Measurements from ENCODE around the gene NADSYN1. TPM values are rescaled to one million over a fixed set of nuclear protein-coding genes. Genes with fewer than 3 reads are reported as not detected.
A peak's percentile ranks its signal among the peaks of the same experiment; 100 is the strongest.

Gene NADSYN1
- polyA plus RNA-seq, 2 donors, result 67.9 to 98.4 TPM

- Histone ChIP-seq H3K36me3 (ENCODE audit: control insufficient read depth in 2 of 2, insufficient read depth in 2 of 2, low read length in 1 of 2) (peaks cover 11 to 41% of the 10 kb centered on the region in 2 donors), H3K27ac (ENCODE audit: low read depth in 2 of 2, low read length in 1 of 2) (no peak overlapping the region), H3K27me3 (ENCODE audit: control insufficient read depth in 1 of 2, insufficient read depth in 2 of 2, low read length in 2 of 2) (no peaks in the 10 kb centered on the region), H3K4me3 (ENCODE audit: low read depth in 1 of 2, low read length in 2 of 2) (no peak overlapping the region), H3K4me1 (ENCODE audit: control insufficient read depth in 2 of 2, insufficient read depth in 2 of 2, low read length in 1 of 2) (peaks cover 0 to 4% of the 10 kb centered on the region in 2 donors), H3K9me3 (ENCODE audit: control insufficient read depth in 2 of 2, insufficient read depth in 1 of 2, low read depth in 1 of 2, low read length in 1 of 2) (no peaks in the 10 kb centered on the region)
- WGBS, 2 donors, result 95% methylated on average over 10 of the region's 10 CpGs
These were observed 3.8 kb downstream of the NADSYN1 start for GRCh38 chr11:71456831-71457230.

GRCh38 chr11:71458146-71459070 is 5.4 kb downstream of the NADSYN1 start:
- 81 to 86% methylated on average over 26 of the region's 26 CpGs for WGBS, 2 donors
- H3K27me3 ChIP-seq (ENCODE audit: control insufficient read depth in 1 of 2, insufficient read depth in 2 of 2, low read length in 2 of 2), result no peaks in the 10 kb centered on the region
- peaks cover 0 to 3% of the 10 kb centered on the region in 2 donors for H3K4me1 ChIP-seq (ENCODE audit: control insufficient read depth in 2 of 2, insufficient read depth in 2 of 2, low read length in 1 of 2)
- peak overlapping the region in 1 of 2 donors; percentile 69 for H3K27ac ChIP-seq (ENCODE audit: low read depth in 2 of 2, low read length in 1 of 2)
- no peaks in the 10 kb centered on the region for H3K9me3 ChIP-seq (ENCODE audit: control insufficient read depth in 2 of 2, insufficient read depth in 1 of 2, low read depth in 1 of 2, low read length in 1 of 2)
- H3K4me3 ChIP-seq (ENCODE audit: low read depth in 1 of 2, low read length in 2 of 2), result no peak overlapping the region
- peaks cover 11 to 51% of the 10 kb centered on the region in 2 donors for H3K36me3 ChIP-seq (ENCODE audit: control insufficient read depth in 2 of 2, insufficient read depth in 2 of 2, low read length in 1 of 2)

GRCh38 chr11:71459076-71459766 is 6.2 kb downstream of the NADSYN1 start:
- WGBS, 2 donors, result 93% methylated on average over 23 of the region's 23 CpGs
- Histone ChIP-seq H3K36me3 (ENCODE audit: control insufficient read depth in 2 of 2, insufficient read depth in 2 of 2, low read length in 1 of 2) (peaks cover 11 to 58% of the 10 kb centered on the region in 2 donors), H3K4me1 (ENCODE audit: control insufficient read depth in 2 of 2, insufficient read depth in 2 of 2, low read length in 1 of 2) (peaks cover 0 to 3% of the 10 kb centered on the region in 2 donors), H3K4me3 (ENCODE audit: low read depth in 1 of 2, low read length in 2 of 2) (no peak overlapping the region), H3K27me3 (ENCODE audit: control insufficient read depth in 1 of 2, insufficient read depth in 2 of 2, low read length in 2 of 2) (no peaks in the 10 kb centered on the region), H3K27ac (ENCODE audit: low read depth in 2 of 2, low read length in 1 of 2) (no peak overlapping the region), H3K9me3 (ENCODE audit: control insufficient read depth in 2 of 2, insufficient read depth in 1 of 2, low read depth in 1 of 2, low read length in 1 of 2) (no peaks in the 10 kb centered on the region)

GRCh38 chr11:71459767-71460320 is 6.8 kb downstream of the NADSYN1 start:
- H3K4me1 ChIP-seq (ENCODE audit: control insufficient read depth in 2 of 2, insufficient read depth in 2 of 2, low read length in 1 of 2), result peaks cover 0 to 3% of the 10 kb centered on the region in 2 donors
- peaks cover 11 to 58% of the 10 kb centered on the region in 2 donors for H3K36me3 ChIP-seq (ENCODE audit: control insufficient read depth in 2 of 2, insufficient read depth in 2 of 2, low read length in 1 of 2)
- H3K27me3 ChIP-seq (ENCODE audit: control insufficient read depth in 1 of 2, insufficient read depth in 2 of 2, low read length in 2 of 2), result no peaks in the 10 kb centered on the region
- 79 to 85% methylated on average over 11 of the region's 11 CpGs for WGBS, 2 donors
- H3K4me3 ChIP-seq (ENCODE audit: low read depth in 1 of 2, low read length in 2 of 2), result no peak overlapping the region
- H3K9me3 ChIP-seq (ENCODE audit: control insufficient read depth in 2 of 2, insufficient read depth in 1 of 2, low read depth in 1 of 2, low read length in 1 of 2), result no peaks in the 10 kb centered on the region
- H3K27ac ChIP-seq (ENCODE audit: low read depth in 2 of 2, low read length in 1 of 2), result no peak overlapping the region

GRCh38 chr11:71461696-71462095 is 8.7 kb downstream of the NADSYN1 start:
- Histone ChIP-seq H3K27me3 (ENCODE audit: control insufficient read depth in 1 of 2, insufficient read depth in 2 of 2, low read length in 2 of 2) (no peaks in the 10 kb centered on the region), H3K4me3 (ENCODE audit: low read depth in 1 of 2, low read length in 2 of 2) (no peak overlapping the region), H3K4me1 (ENCODE audit: control insufficient read depth in 2 of 2, insufficient read depth in 2 of 2, low read length in 1 of 2) (peaks cover 0 to 3% of the 10 kb centered on the region in 2 donors), H3K9me3 (ENCODE audit: control insufficient read depth in 2 of 2, insufficient read depth in 1 of 2, low read depth in 1 of 2, low read length in 1 of 2) (no peaks in the 10 kb centered on the region), H3K36me3 (ENCODE audit: control insufficient read depth in 2 of 2, insufficient read depth in 2 of 2, low read length in 1 of 2) (peaks cover 11 to 57% of the 10 kb centered on the region in 2 donors), H3K27ac (ENCODE audit: low read depth in 2 of 2, low read length in 1 of 2) (no peak overlapping the region)
- WGBS, 2 donors, result 88 to 90% methylated on average over 9 of the region's 9 CpGs

- no peaks in the 10 kb centered on the region for H3K9me3 ChIP-seq (ENCODE audit: control insufficient read depth in 2 of 2, insufficient read depth in 1 of 2, low read depth in 1 of 2, low read length in 1 of 2)
- H3K27ac ChIP-seq (ENCODE audit: low read depth in 2 of 2, low read length in 1 of 2), result no peak overlapping the region
- H3K4me1 ChIP-seq (ENCODE audit: control insufficient read depth in 2 of 2, insufficient read depth in 2 of 2, low read length in 1 of 2), result peaks cover 0 to 3% of the 10 kb centered on the region in 2 donors
- peaks cover 9 to 54% of the 10 kb centered on the region in 2 donors for H3K36me3 ChIP-seq (ENCODE audit: control insufficient read depth in 2 of 2, insufficient read depth in 2 of 2, low read length in 1 of 2)
- 94 to 96% methylated on average over 11 of the region's 11 CpGs for WGBS, 2 donors
- no peak overlapping the region for H3K4me3 ChIP-seq (ENCODE audit: low read depth in 1 of 2, low read length in 2 of 2)
- H3K27me3 ChIP-seq (ENCODE audit: control insufficient read depth in 1 of 2, insufficient read depth in 2 of 2, low read length in 2 of 2), result no peaks in the 10 kb centered on the region
These were observed 9.7 kb downstream of the NADSYN1 start for GRCh38 chr11:71462726-71463125.

GRCh38 chr11:71463331-71464211 is 10.6 kb downstream of the NADSYN1 start:
- no peak overlapping the region for H3K4me3 ChIP-seq (ENCODE audit: low read depth in 1 of 2, low read length in 2 of 2)
- WGBS, 2 donors, result 94 to 96% methylated on average over 34 of the region's 34 CpGs

GRCh38 chr11:71465054-71465453 is 12.1 kb downstream of the NADSYN1 start:
- no peaks in the 10 kb centered on the region for H3K9me3 ChIP-seq (ENCODE audit: control insufficient read depth in 2 of 2, insufficient read depth in 1 of 2, low read depth in 1 of 2, low read length in 1 of 2)
- WGBS, 2 donors, result 97 to 99% methylated on average over 4 of the region's 4 CpGs
- peaks cover 0 to 34% of the 10 kb centered on the region in 2 donors for H3K36me3 ChIP-seq (ENCODE audit: control insufficient read depth in 2 of 2, insufficient read depth in 2 of 2, low read length in 1 of 2)
- no peaks in the 10 kb centered on the region for H3K4me1 ChIP-seq (ENCODE audit: control insufficient read depth in 2 of 2, insufficient read depth in 2 of 2, low read length in 1 of 2)
- no peak overlapping the region for H3K4me3 ChIP-seq (ENCODE audit: low read depth in 1 of 2, low read length in 2 of 2)
- no peak overlapping the region for H3K27ac ChIP-seq (ENCODE audit: low read depth in 2 of 2, low read length in 1 of 2)
- no peaks in the 10 kb centered on the region for H3K27me3 ChIP-seq (ENCODE audit: control insufficient read depth in 1 of 2, insufficient read depth in 2 of 2, low read length in 2 of 2)

More at GRCh38 chr11:71463331-71464211, 10.6 kb downstream of the NADSYN1 start:
- Histone ChIP-seq H3K27me3 (ENCODE audit: control insufficient read depth in 1 of 2, insufficient read depth in 2 of 2, low read length in 2 of 2) (no peaks in the 10 kb centered on the region), H3K9me3 (ENCODE audit: control insufficient read depth in 2 of 2, insufficient read depth in 1 of 2, low read depth in 1 of 2, low read length in 1 of 2) (no peaks in the 10 kb centered on the region), H3K4me1 (ENCODE audit: control insufficient read depth in 2 of 2, insufficient read depth in 2 of 2, low read length in 1 of 2) (no peaks in the 10 kb centered on the region), H3K36me3 (ENCODE audit: control insufficient read depth in 2 of 2, insufficient read depth in 2 of 2, low read length in 1 of 2) (peaks cover 4 to 48% of the 10 kb centered on the region in 2 donors), H3K27ac (ENCODE audit: low read depth in 2 of 2, low read length in 1 of 2) (no peak overlapping the region)

GRCh38 chr11:71466358-71466757 is 13.4 kb downstream of the NADSYN1 start:
- Histone ChIP-seq H3K27me3 (ENCODE audit: control insufficient read depth in 1 of 2, insufficient read depth in 2 of 2, low read length in 2 of 2) (no peaks in the 10 kb centered on the region), H3K36me3 (ENCODE audit: control insufficient read depth in 2 of 2, insufficient read depth in 2 of 2, low read length in 1 of 2) (peaks cover 0 to 32% of the 10 kb centered on the region in 2 donors), H3K4me3 (ENCODE audit: low read depth in 1 of 2, low read length in 2 of 2) (no peak overlapping the region), H3K9me3 (ENCODE audit: control insufficient read depth in 2 of 2, insufficient read depth in 1 of 2, low read depth in 1 of 2, low read length in 1 of 2) (no peaks in the 10 kb centered on the region), H3K4me1 (ENCODE audit: control insufficient read depth in 2 of 2, insufficient read depth in 2 of 2, low read length in 1 of 2) (no peaks in the 10 kb centered on the region), H3K27ac (ENCODE audit: low read depth in 2 of 2, low read length in 1 of 2) (no peak overlapping the region)
- 82 to 85% methylated on average over 9 of the region's 9 CpGs for WGBS, 2 donors
